Activated CD4-positive, alpha-beta T cell treated with anti-CD3 and anti-CD28 coated beads, Interleukin-2, amount 10 ng/mL, durations not matched to agents 24 days and 14 days (primary cell): ENCODE data around the gene MTERF2. TPM values are rescaled to one million over a fixed set of nuclear protein-coding genes. Genes with fewer than 3 reads are reported as not detected.
"Not testable (repeated sequence)": the region's sequence is repeated elsewhere in the genome, so short reads cannot be mapped to it uniquely, and the experiment has no call there.

ENCODE experiments used
- DNase-seq: peaks from one replicate; pipeline ENCODE4 v3.0.0; 2022
- H3K27ac Mint-ChIP-seq: one replicate; pipeline ENCODE4 v1.8.0; 2022; ENCODE audit warnings: mild to moderate bottlenecking, mixed read lengths
- H3K27me3 Mint-ChIP-seq: one replicate; pipeline ENCODE4 v1.8.0; 2022; ENCODE audit warnings: mixed read lengths
- H3K36me3 Mint-ChIP-seq: one replicate; pipeline ENCODE4 v1.8.0; 2022; ENCODE audit warnings: low read depth, mild to moderate bottlenecking, mixed read lengths
- H3K4me1 Mint-ChIP-seq: one replicate; pipeline ENCODE4 v1.8.0; 2021; ENCODE audit warnings: mixed read lengths
- H3K4me3 Mint-ChIP-seq: one replicate; pipeline ENCODE4 v1.8.0; 2022; ENCODE audit warnings: mild to moderate bottlenecking, moderate library complexity, mixed read lengths
- H3K9me3 Mint-ChIP-seq: one replicate; pipeline ENCODE4 v1.8.0; 2021; ENCODE audit warnings: mixed read lengths
- intact Hi-C: fragments of 100-400 bp; cut with micrococcal nuclease; formaldehyde crosslinking; loops from one replicate; pipeline ENCODE4 v1.15.1; 2023
- total RNA-seq: library from RNA; stranded (reverse); gene quantifications from 2 replicates; pipeline ENCODE4 v1.2.3, GENCODE V29; 2022

Gene MTERF2
- total RNA-seq, 1 donor from 2014 or later = 4.3 TPM

DNA sequence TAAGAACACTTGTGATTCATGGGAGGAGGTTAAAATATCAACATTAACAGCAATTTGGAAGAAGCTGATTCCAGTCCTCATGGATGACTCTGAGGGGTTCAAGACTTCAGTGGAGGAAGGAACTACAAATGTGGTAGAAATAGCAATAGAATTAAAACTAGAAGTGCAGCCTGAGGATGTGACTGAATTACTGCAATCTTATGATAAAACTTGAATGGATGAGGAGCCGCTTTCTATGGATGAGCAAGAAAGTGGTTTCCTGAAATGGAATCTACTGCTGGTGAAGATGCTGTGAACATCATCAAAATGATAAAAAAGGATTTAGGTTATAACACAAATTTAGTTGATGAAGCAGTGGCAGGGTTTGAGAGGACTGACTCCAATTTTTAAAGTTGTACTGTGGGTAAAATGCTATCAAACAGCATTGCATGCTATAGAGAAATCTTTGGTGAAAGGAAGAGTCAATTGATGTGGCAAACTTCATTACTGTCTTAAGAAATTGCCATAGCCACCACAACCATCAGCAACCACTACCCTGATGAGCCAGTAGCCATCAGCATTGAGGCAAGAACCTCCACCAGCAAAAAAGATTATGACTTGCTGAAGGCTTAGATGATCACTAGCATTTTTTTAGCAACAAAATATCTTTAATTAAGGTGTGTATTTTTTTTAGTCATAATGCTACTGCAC, 25.9 kb upstream of the MTERF2 start:
- H3K9me3 Mint-ChIP-seq = no peaks in the 10 kb centered on the region
- DNase-seq = no peak
- intact Hi-C loops = no loop called here

DNA sequence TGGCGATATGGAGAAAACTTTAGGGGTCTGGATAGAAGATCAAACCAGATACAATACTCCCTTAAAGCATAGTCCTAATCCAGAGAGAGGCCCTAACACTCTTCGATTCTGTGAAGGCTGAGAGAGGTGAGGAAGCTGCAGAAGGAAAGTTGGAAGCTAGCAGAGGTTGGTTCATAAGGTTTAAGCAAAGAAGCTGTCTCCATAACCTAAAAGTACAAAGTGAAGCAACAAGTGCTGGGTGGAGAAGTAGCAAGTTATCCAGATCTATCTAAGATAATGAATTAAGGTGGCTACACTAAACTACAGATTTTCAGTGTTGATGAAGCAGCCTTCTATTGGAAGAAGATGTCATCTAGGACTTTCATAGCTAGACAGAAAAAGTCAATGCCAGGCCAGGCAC, 24.6 kb upstream of the MTERF2 start:
- Mint-ChIP-seq H3K27ac (no peak overlapping the region), H3K4me1 (no peaks in the 10 kb centered on the region), H3K27me3 (no peaks in the 10 kb centered on the region), H3K4me3 (no peak overlapping the region), H3K9me3 (no peaks in the 10 kb centered on the region), H3K36me3 (no peaks in the 10 kb centered on the region)
- DNase-seq = no peak
- intact Hi-C loops = no loop called here

More for the DNA sequence above, 25.9 kb upstream of the MTERF2 start:
- Mint-ChIP-seq H3K4me3 (no peak overlapping the region), H3K27ac (no peak overlapping the region), H3K36me3 (peaks cover 6% of the 10 kb centered on the region), H3K27me3 (no peaks in the 10 kb centered on the region), H3K4me1 (no peaks in the 10 kb centered on the region)

DNA sequence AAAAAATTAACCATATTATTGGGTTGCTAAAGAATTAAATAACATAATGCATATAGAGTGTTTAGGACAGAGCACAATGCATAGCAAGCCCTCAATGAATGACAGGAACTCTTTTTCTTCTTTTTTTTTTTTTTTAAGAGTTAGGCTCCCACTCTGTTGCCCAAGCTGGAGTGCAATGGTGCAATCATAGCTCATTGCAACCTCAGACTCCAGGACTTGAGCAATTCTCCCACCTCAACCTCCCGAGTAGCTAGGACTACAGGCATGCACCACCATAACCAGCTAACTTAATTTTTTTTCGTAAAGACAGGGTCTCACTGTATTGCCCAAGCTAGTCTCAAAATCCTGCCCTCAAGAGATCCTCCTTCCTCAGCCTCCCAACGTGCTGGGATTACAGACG, 20.5 kb upstream of the MTERF2 start:
- no peaks in the 10 kb centered on the region for H3K36me3 Mint-ChIP-seq
- H3K27me3 Mint-ChIP-seq = no peaks in the 10 kb centered on the region
- no peak overlapping the region for H3K4me3 Mint-ChIP-seq
- no peak overlapping the region for H3K27ac Mint-ChIP-seq
- intact Hi-C loops = no loop called here
- no peaks in the 10 kb centered on the region for H3K9me3 Mint-ChIP-seq
- no peak for DNase-seq
- no peaks in the 10 kb centered on the region for H3K4me1 Mint-ChIP-seq

GRCh38 chr12:107002665-107003064, 15.7 kb upstream of the MTERF2 start:
- H3K27ac Mint-ChIP-seq, H3K4me3 Mint-ChIP-seq, H3K4me1 Mint-ChIP-seq, H3K9me3 Mint-ChIP-seq, intact Hi-C loops, H3K27me3 Mint-ChIP-seq, DNase-seq: not testable (repeated sequence)
- peaks cover 12% of the 10 kb centered on the region for H3K36me3 Mint-ChIP-seq

- H3K36me3 Mint-ChIP-seq = peaks cover 24% of the 10 kb centered on the region
- no peaks in the 10 kb centered on the region for H3K27me3 Mint-ChIP-seq
- no peaks in the 10 kb centered on the region for H3K9me3 Mint-ChIP-seq
- no peak for DNase-seq
- H3K4me3 Mint-ChIP-seq = no peak overlapping the region
- no peak overlapping the region for H3K27ac Mint-ChIP-seq
- H3K4me1 Mint-ChIP-seq = no peaks in the 10 kb centered on the region
- intact Hi-C loops = no loop called here
Measured at GRCh38 chr12:106999446-106999845, 12.5 kb upstream of the MTERF2 start.

- intact Hi-C loops = no loop called here
- H3K36me3 Mint-ChIP-seq = peaks cover 24% of the 10 kb centered on the region
Measured at GRCh38 chr12:106997916-106998315, 11.0 kb upstream of the MTERF2 start.

GRCh38 chr12:106996102-106996501, 9.2 kb upstream of the MTERF2 start:
- DNase-seq, H3K9me3 Mint-ChIP-seq, H3K27ac Mint-ChIP-seq, intact Hi-C loops, H3K4me3 Mint-ChIP-seq, H3K4me1 Mint-ChIP-seq, H3K27me3 Mint-ChIP-seq: not testable (repeated sequence)
- peaks cover 21% of the 10 kb centered on the region for H3K36me3 Mint-ChIP-seq

More at GRCh38 chr12:106997916-106998315, 11.0 kb upstream of the MTERF2 start:
- Mint-ChIP-seq H3K4me1 (no peaks in the 10 kb centered on the region), H3K9me3 (no peaks in the 10 kb centered on the region), H3K27ac (no peak overlapping the region), H3K27me3 (no peaks in the 10 kb centered on the region), H3K4me3 (no peak overlapping the region)
- no peak for DNase-seq

DNA sequence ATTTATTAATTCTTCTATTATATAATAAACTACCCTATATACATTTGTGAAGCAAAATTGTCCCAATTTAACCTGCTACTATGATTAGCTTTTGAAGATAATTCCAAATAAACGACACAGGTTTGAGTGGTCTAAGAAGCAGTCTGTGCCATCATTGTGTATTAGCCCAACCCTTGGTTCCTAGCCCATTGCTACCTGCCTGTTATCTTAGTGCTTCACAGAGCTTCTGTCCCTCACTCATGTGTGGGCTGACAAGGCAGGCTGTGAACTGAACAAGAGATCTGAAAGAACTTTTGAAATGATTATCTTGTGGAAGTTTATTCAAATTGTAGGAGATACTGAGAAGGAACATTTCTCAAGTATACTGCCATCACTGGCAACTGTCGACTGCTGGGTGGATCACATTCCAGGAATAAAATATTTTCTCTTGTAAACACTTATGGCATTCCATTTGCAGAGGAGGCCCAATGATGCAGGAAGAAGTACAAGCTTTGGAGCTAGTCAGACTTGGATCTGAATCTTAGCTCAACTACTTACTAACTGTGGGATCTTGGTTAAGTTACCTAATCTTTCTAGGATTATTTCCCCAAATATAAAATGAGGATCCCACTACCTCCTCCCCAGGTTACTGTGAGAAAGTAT, 7.8 kb upstream of the MTERF2 start:
- no peaks in the 10 kb centered on the region for H3K9me3 Mint-ChIP-seq
- no peaks in the 10 kb centered on the region for H3K4me1 Mint-ChIP-seq
- DNase-seq = no peak
- peaks cover 17% of the 10 kb centered on the region for H3K36me3 Mint-ChIP-seq
- no peaks in the 10 kb centered on the region for H3K27me3 Mint-ChIP-seq
- intact Hi-C loops = no loop called here
- H3K27ac Mint-ChIP-seq = no peak overlapping the region
- no peak overlapping the region for H3K4me3 Mint-ChIP-seq

DNA sequence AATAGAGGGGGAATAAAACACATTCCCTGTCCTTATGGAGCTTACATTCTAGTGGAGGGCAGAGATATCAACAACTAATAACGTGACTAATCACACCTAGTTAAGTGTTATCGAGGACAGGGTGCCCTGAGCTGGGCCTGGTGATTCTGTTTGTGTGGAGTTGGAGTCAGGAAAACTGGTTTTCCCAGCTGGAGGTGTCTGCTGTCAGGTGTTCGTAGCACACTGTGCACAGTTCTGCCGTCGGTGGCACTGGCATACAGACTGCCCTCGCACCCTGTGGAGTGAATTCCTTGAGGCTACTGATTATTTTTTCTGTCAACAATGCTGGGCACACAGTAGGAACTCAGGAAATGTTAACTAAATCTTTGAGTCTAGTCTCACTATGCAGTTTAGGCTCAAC, 900 bp upstream of the MTERF2 start:
- peaks cover 12% of the 10 kb centered on the region for H3K9me3 Mint-ChIP-seq
- peak overlapping the region; percentile 93 for H3K4me3 Mint-ChIP-seq
- H3K36me3 Mint-ChIP-seq = peaks cover 21% of the 10 kb centered on the region
- peaks cover 32% of the 10 kb centered on the region for H3K4me1 Mint-ChIP-seq
- intact Hi-C loops = loop anchor here (1.0 kb wide), 2 partner anchors 32 to 105 kb away; partner anchors contain the start of gene CRY1
- H3K27ac Mint-ChIP-seq = no peak overlapping the region
- H3K27me3 Mint-ChIP-seq = no peaks in the 10 kb centered on the region
- DNase-seq = no peak

DNA sequence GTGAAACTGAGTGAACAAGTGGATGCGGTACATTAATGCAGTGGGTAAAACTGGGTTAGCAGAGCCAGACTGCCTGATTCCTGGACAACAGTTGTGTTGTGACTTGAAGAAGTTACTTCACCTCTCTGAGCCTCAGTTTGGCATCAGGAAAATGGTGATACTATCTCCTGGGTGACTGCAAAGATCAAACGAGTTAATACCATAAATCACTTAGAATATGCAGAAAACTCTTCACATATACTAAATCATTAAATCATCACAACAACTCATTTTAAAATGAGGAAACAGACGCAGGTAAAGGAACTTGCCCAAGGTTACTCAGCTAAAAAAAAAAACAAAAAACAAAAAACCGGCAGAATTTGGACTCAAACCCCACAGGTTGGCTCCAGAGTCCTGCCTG, 811 bp downstream of the MTERF2 start:
- intact Hi-C loops = no loop called here
- peak overlapping the region; percentile 93 for H3K4me3 Mint-ChIP-seq
- DNase-seq = no peak
- H3K27me3 Mint-ChIP-seq = no peaks in the 10 kb centered on the region
- H3K36me3 Mint-ChIP-seq = peaks cover 21% of the 10 kb centered on the region
- peaks cover 32% of the 10 kb centered on the region for H3K4me1 Mint-ChIP-seq
- H3K9me3 Mint-ChIP-seq = peaks cover 12% of the 10 kb centered on the region
- H3K27ac Mint-ChIP-seq = no peak overlapping the region

GRCh38 chr12:106985479-106985878, 1.5 kb downstream of the MTERF2 start:
- no peak for DNase-seq
- Mint-ChIP-seq H3K27ac (no peak overlapping the region), H3K27me3 (no peaks in the 10 kb centered on the region), H3K36me3 (peaks cover 21% of the 10 kb centered on the region), H3K9me3 (peaks cover 12% of the 10 kb centered on the region), H3K4me1 (peaks cover 32% of the 10 kb centered on the region), H3K4me3 (peak overlapping the region; percentile 6)
- intact Hi-C loops = no loop called here

DNA sequence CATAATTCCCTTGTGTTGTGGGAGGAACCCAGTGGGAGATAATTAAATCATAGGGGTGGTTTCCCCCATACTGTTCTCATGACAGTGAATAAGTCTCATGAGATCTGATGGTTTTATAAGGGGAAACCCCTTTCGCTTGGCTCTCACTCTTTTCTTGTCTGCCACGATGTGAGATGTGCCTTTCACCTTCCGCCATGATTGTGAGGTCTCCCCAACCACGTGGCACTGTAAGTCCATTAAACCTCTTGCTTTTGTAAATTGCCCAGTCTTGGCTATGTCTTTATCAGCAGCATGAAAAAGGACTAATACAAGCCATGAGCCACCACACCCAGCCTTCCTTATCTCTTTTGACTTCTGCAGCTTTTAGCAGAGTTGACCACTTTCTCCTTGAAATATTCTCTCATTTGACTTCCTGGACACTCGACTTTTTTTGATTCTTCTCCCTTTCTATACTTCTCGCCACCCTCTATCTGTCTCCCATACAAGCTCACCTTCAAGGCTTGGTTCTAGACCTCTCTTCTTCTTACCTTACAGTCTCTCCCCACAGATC, 2.3 kb downstream of the MTERF2 start:
- DNase-seq = no peak
- Mint-ChIP-seq H3K9me3 (peaks cover 12% of the 10 kb centered on the region), H3K4me3 (peak overlapping the region; percentile 1), H3K4me1 (peaks cover 32% of the 10 kb centered on the region), H3K27me3 (no peaks in the 10 kb centered on the region), H3K36me3 (peaks cover 21% of the 10 kb centered on the region), H3K27ac (no peak overlapping the region)
- intact Hi-C loops = no loop called here

DNA sequence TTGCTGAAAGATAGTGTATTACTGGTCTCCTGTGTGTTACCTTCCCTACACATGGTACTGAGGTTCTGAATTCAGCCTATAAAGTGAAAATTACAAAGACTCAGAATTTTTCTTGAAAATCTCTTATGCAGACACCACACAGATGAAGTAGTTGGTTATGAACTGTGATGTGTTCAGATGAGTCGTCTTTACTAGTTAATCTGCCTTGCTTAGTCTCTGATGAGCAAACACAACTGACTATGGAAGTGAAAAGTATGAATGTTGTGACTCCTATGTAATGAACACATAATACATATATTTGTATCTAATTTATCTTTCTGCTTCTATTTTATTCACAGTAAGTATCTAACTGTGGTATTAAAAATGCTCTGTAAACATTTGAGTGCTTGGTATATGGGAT, 4.7 kb downstream of the MTERF2 start:
- DNase-seq = no peak
- Mint-ChIP-seq H3K4me1 (peaks cover 27% of the 10 kb centered on the region), H3K36me3 (peaks cover 27% of the 10 kb centered on the region), H3K9me3 (peaks cover 12% of the 10 kb centered on the region), H3K4me3 (no peak overlapping the region), H3K27me3 (no peaks in the 10 kb centered on the region), H3K27ac (no peak overlapping the region)
- intact Hi-C loops = no loop called here

DNA sequence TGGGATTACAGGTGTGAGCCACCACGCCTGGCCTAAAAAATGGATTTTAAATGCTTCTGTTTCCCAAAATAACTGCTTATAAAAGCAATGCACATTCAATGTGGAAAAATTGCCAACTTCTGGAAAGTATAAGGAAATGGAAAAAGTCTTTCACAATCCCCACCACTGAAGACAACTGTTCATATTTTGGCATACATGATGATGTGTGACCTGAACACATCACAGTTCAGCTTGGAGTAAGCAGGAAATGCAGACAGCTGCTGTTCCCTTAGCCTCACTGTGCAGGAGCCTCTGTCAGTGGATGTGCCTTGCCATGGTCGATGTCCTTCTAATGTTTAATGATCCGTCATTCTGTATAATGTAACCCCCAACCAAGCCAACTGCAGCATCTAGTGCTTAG, 5.2 kb downstream of the MTERF2 start:
- H3K4me3 Mint-ChIP-seq = no peak overlapping the region
- H3K27ac Mint-ChIP-seq = no peak overlapping the region
- peaks cover 27% of the 10 kb centered on the region for H3K4me1 Mint-ChIP-seq
- H3K9me3 Mint-ChIP-seq = peaks cover 12% of the 10 kb centered on the region
- no peak for DNase-seq
- intact Hi-C loops = no loop called here
- no peaks in the 10 kb centered on the region for H3K27me3 Mint-ChIP-seq
- H3K36me3 Mint-ChIP-seq = peaks cover 27% of the 10 kb centered on the region
